CD14-positive monocyte (primary cell): ENCODE measurements around the gene ELMO3. TPM values are rescaled to one million over a fixed set of nuclear protein-coding genes. Genes with fewer than 3 reads are reported as not detected.

Experiments
- DNase-seq, 3 donors: peaks; one replicate each; pipeline ENCODE4 v3.0.0-alpha.2; 2011 to 2022
- H2AFZ ChIP-seq: 2 replicates; pipeline ENCODE4 v1.6.0; 2012; ENCODE audit warnings: mild to moderate bottlenecking, low read depth, low read length, inconsistent platforms; ENCODE audit not compliant: insufficient read depth, poor library complexity, severe bottlenecking
- H3K27ac ChIP-seq, 2 donors: 1 replicate in 1 of 2; 2 replicates in 1 of 2; pipeline ENCODE4 v1.5.1; 2012 to 2013; ENCODE audit warnings: low read length in 2 of 2, control low read depth in 1 of 2, inconsistent platforms in 1 of 2, low read depth in 1 of 2, mild to moderate bottlenecking in 1 of 2
- H3K27me3 ChIP-seq, 2 donors: one replicate each; pipeline versions ENCODE4 v1.6.0 to v1.6.1; 2011 to 2013; ENCODE audit warnings: low read length in 2 of 2; ENCODE audit not compliant: control insufficient read depth in 2 of 2, insufficient read depth in 2 of 2
- H3K36me3 ChIP-seq, 2 donors: replicated peaks in 1 of 2; 1 replicate in 1 of 2; 2 replicates in 1 of 2; pipeline versions ENCODE4 v1.5.1 to v1.6.1; 2012 to 2013; ENCODE audit warnings: low read length in 2 of 2, control low read depth in 1 of 2, inconsistent platforms in 1 of 2, mild to moderate bottlenecking in 1 of 2; ENCODE audit not compliant: insufficient read depth in 2 of 2, control insufficient read depth in 1 of 2
- H3K4me1 ChIP-seq, 2 donors: 1 replicate in 1 of 2; 2 replicates in 1 of 2; pipeline versions ENCODE4 v1.5.1 to v1.6.1; 2012 to 2013; ENCODE audit warnings: low read length in 2 of 2, control low read depth in 1 of 2, inconsistent platforms in 1 of 2, mild to moderate bottlenecking in 1 of 2, moderate library complexity in 1 of 2; ENCODE audit not compliant: insufficient read depth in 2 of 2, control insufficient read depth in 1 of 2
- H3K4me2 ChIP-seq: replicated peaks from 2 replicates; pipeline ENCODE3; 2012; ENCODE audit warnings: low read length, moderate library complexity, mild to moderate bottlenecking; ENCODE audit not compliant: poor library complexity, severe bottlenecking; ENCODE audit errors: extremely low read depth
- H3K4me3 ChIP-seq, 3 experiments: fragments of 200-600 bp in 1 of 3; sonication (generic) in 1 of 3; replicated peaks in 1 of 3; 1 replicate in 2 of 3; 2 replicates in 1 of 3; pipeline ENCODE4 v1.5.1; 2011 to 2013; ENCODE audit warnings: low read length in 3 of 3, mild to moderate bottlenecking in 3 of 3, control low read depth in 2 of 3, low read depth in 2 of 3, inconsistent platforms in 1 of 3, moderate library complexity in 1 of 3
- H3K79me2 ChIP-seq: 2 replicates; pipeline ENCODE4 v1.6.0; 2012; ENCODE audit warnings: mild to moderate bottlenecking, control low read depth, inconsistent platforms, low read length, moderate library complexity; ENCODE audit not compliant: insufficient read depth
- H3K9ac ChIP-seq: 2 replicates; pipeline ENCODE4 v1.6.0; 2017; ENCODE audit warnings: low read length, mild to moderate bottlenecking; ENCODE audit not compliant: insufficient read depth, poor library complexity, severe bottlenecking
- H3K9me3 ChIP-seq, 2 donors: replicated peaks in 1 of 2; 1 replicate in 1 of 2; 2 replicates in 1 of 2; pipeline versions ENCODE4 v1.5.1 to v1.6.1; 2012 to 2013; ENCODE audit warnings: low read length in 2 of 2, control low read depth in 1 of 2; ENCODE audit not compliant: control insufficient read depth in 1 of 2, insufficient read depth in 1 of 2
- H4K20me1 ChIP-seq: 2 replicates; pipeline ENCODE4 v1.6.0; 2012; ENCODE audit warnings: mild to moderate bottlenecking, low read length, control low read depth, moderate library complexity; ENCODE audit not compliant: insufficient read depth
- H3K27ac Mint-ChIP-seq, 7 donors: one replicate each; pipeline ENCODE4 v1.8.0; 2020; ENCODE audit warnings: mild to moderate bottlenecking in 7 of 7, mixed read lengths in 7 of 7, moderate library complexity in 6 of 7, inconsistent platforms in 2 of 7
- H3K27me3 Mint-ChIP-seq, 3 donors: one replicate each; pipeline ENCODE4 v1.8.0; 2021 to 2022; ENCODE audit warnings: low read depth in 3 of 3, mild to moderate bottlenecking in 3 of 3, mixed read lengths in 3 of 3, moderate library complexity in 3 of 3, inconsistent platforms in 1 of 3
- H3K36me3 Mint-ChIP-seq, 2 donors: one replicate each; pipeline ENCODE4 v1.8.0; 2020; ENCODE audit warnings: mixed read lengths in 2 of 2, inconsistent platforms in 1 of 2, mild to moderate bottlenecking in 1 of 2
- H3K4me1 Mint-ChIP-seq: one replicate; pipeline ENCODE4 v1.8.0; 2020; ENCODE audit warnings: mild to moderate bottlenecking, mixed read lengths
- H3K4me3 Mint-ChIP-seq, 2 donors: one replicate each; pipeline ENCODE4 v1.8.0; 2020; ENCODE audit warnings: mild to moderate bottlenecking in 2 of 2, mixed read lengths in 2 of 2, moderate library complexity in 1 of 2
- H3K9me3 Mint-ChIP-seq, 7 donors: one replicate each; pipeline ENCODE4 v1.8.0; 2020 to 2022; ENCODE audit warnings: mixed read lengths in 7 of 7, mild to moderate bottlenecking in 6 of 7, moderate library complexity in 6 of 7, inconsistent platforms in 2 of 7
- CTCF ChIP-seq: fragments of 200-600 bp; IDR thresholded peaks from one replicate; pipeline ENCODE4 v1.8.0; 2022; ENCODE audit warnings: antibody characterized with exemption, mild to moderate bottlenecking
- WGBS: methylation state at CpG from one replicate; pipeline ENCODE4 v1.1.5; 2013; ENCODE audit warnings: missing lambda C conversion rate; ENCODE audit not compliant: insufficient coverage; 5-methylcytosine and 5-hydroxymethylcytosine counted together
- intact Hi-C, 2 donors: fragments of 100-400 bp; cut with micrococcal nuclease; formaldehyde crosslinking; loops; one replicate each; pipeline versions ENCODE4 v1.15.0 to v1.15.1; 2023
- polyA plus RNA-seq, 3 donors: library from polyadenylated mRNA; depleted of rRNA in 1 of 3; unstranded in 2 of 3; stranded (reverse) in 1 of 3; fragments of 300-500 nt in 2 of 3; fragments of >200 nt in 1 of 3; fragmentation: Illumina TruSeq in 2 of 3; gene quantifications; 1 replicate in 2 of 3; 2 replicates in 1 of 3; pipeline ENCODE4 v1.2.3, GENCODE V29; 2012 to 2021

The ELMO3 gene
- polyA plus RNA-seq, 3 donors: 0.15 to 7.0 TPM; not detected in 1

- intact Hi-C loops: no loop called here
- peaks cover 59 to 82% of the 10 kb centered on the region in 2 donors for H3K36me3 ChIP-seq
These were observed 2.7 kb downstream of the ELMO3 start for GRCh38 chr16:67201411-67202345.

GRCh38 chr16:67202426-67202825 is 3.5 kb downstream of the ELMO3 start:
- no peak for DNase-seq
- intact Hi-C loops: no loop called here
- H3K4me1 ChIP-seq: no peaks in the 10 kb centered on the region
- Mint-ChIP-seq H3K27me3 (peaks cover 0 to 3% (median 1%) of the 10 kb centered on the region in 3 donors), H3K4me1 (peaks cover 8% of the 10 kb centered on the region), H3K27ac (no peak overlapping the region), H3K36me3 (peaks cover 49 to 78% of the 10 kb centered on the region in 2 donors), H3K4me3 (no peak overlapping the region), H3K9me3 (peaks cover 0 to 2% (median 0%) of the 10 kb centered on the region in 7 donors)
- WGBS: 97% methylated on average over 7 of the region's 12 CpGs
- no peaks in the 10 kb centered on the region for H3K79me2 ChIP-seq
- no peak overlapping the region for H3K4me2 ChIP-seq
- H3K36me3 ChIP-seq: peaks cover 52 to 76% of the 10 kb centered on the region in 2 donors
- H4K20me1 ChIP-seq: peaks cover 26% of the 10 kb centered on the region
- no peaks in the 10 kb centered on the region for H3K27me3 ChIP-seq
- H2AFZ ChIP-seq: no peak overlapping the region
- H3K4me3 ChIP-seq: no peak overlapping the region
- no peak overlapping the region for H3K27ac ChIP-seq
- TF ChIP-seq CTCF: no peak
- H3K9ac ChIP-seq: no peak overlapping the region
- no peaks in the 10 kb centered on the region for H3K9me3 ChIP-seq

More at GRCh38 chr16:67201411-67202345, 2.7 kb downstream of the ELMO3 start:
- H3K4me3 Mint-ChIP-seq: no peak overlapping the region
- WGBS: 96% methylated on average over 33 of the region's 40 CpGs
- Histone ChIP-seq H3K4me2 (no peak overlapping the region), H4K20me1 (peaks cover 33% of the 10 kb centered on the region), H3K27ac (no peak overlapping the region), H3K4me3 (no peak overlapping the region), H3K9ac (no peak overlapping the region), H3K79me2 (no peaks in the 10 kb centered on the region), H3K4me1 (no peaks in the 10 kb centered on the region), H3K9me3 (no peaks in the 10 kb centered on the region), H2AFZ (no peak overlapping the region), H3K27me3 (no peaks in the 10 kb centered on the region)
- H3K4me1 Mint-ChIP-seq: peaks cover 10% of the 10 kb centered on the region
- TF ChIP-seq CTCF: no peak
- peaks cover 0 to 3% (median 1%) of the 10 kb centered on the region in 3 donors for H3K27me3 Mint-ChIP-seq
- DNase-seq: no peak
- no peaks in the 10 kb centered on the region for H3K9me3 Mint-ChIP-seq
- peaks cover 53 to 85% of the 10 kb centered on the region in 2 donors for H3K36me3 Mint-ChIP-seq
- H3K27ac Mint-ChIP-seq: no peak overlapping the region
